Psoas muscle (tissue), 8 donors: ENCODE data around the gene TMEM248. TPM values are rescaled to one million over a fixed set of nuclear protein-coding genes. Genes with fewer than 3 reads are reported as not detected.

Source experiments
- ATAC-seq, 4 donors: fragments of 200-7000 bp; cut with Tn5 transposase; one replicate each; pipeline ENCODE4 v1.9.1; 2020; ENCODE audit warnings: moderate library complexity in 3 of 4, mild to moderate bottlenecking in 2 of 4
- DNase-seq, 2 donors: peaks; one replicate each; pipeline ENCODE4 v3.0.0-alpha.2; 2020
- H3K27ac ChIP-seq: fragments of 200-600 bp; one replicate; pipeline ENCODE4 v1.8.0; 2022
- H3K27me3 ChIP-seq, 3 donors: fragments of 200-600 bp in 1 of 3; one replicate each; pipeline versions ENCODE4 v1.6.1 to v1.8.0; 2013 to 2022; ENCODE audit warnings: low read length in 2 of 3, mild to moderate bottlenecking in 2 of 3, moderate library complexity in 1 of 3; ENCODE audit not compliant: insufficient read depth in 3 of 3
- H3K36me3 ChIP-seq, 2 donors: fragments of 200-600 bp in 1 of 2; one replicate each; pipeline versions ENCODE4 v1.6.1 to v1.8.0; 2013 to 2022; ENCODE audit warnings: low read depth in 1 of 2, mild to moderate bottlenecking in 1 of 2, moderate library complexity in 1 of 2; ENCODE audit not compliant: insufficient read depth in 1 of 2
- H3K4me1 ChIP-seq: fragments of 200-600 bp; one replicate; pipeline ENCODE4 v1.8.0; 2022
- H3K4me3 ChIP-seq: fragments of 200-600 bp; one replicate; pipeline ENCODE4 v1.8.0; 2022; ENCODE audit warnings: mild to moderate bottlenecking
- H3K9me3 ChIP-seq: fragments of 200-600 bp; one replicate; pipeline ENCODE4 v1.8.0; 2022
- WGBS, 3 donors: extraction: QIAGEN DNeasy Blood & Tissue Kit; methylation state at CpG; one replicate each; pipeline versions ENCODE4 v1.1.6 to v1.1.7; 2013; 5-methylcytosine and 5-hydroxymethylcytosine counted together
- intact Hi-C, 2 donors: fragments of 100-400 bp; cut with DNase I; formaldehyde crosslinking; loops; one replicate each; pipeline versions ENCODE4 v1.11.0 to v1.14.2; 2022
- polyA plus RNA-seq, 3 donors: library from polyadenylated mRNA; stranded (reverse); fragments of 200-250 nt; gene quantifications; one replicate each; pipeline ENCODE4 v1.2.3, GENCODE V29; 2013
- total RNA-seq, 4 donors: library from RNA; stranded (reverse); fragmentation: NEBNext Ultra II Directional in 2 of 4; extraction: Animal tissue kit (Norgen Biotek cat#: 25700) in 2 of 4; gene quantifications; one replicate each; pipeline versions ENCODE4 v1.2.1 to v1.2.4, GENCODE V29; 2021 to 2023
- TF ChIP-seq, protein P1 (sequence below): fragments of 200-600 bp; IDR thresholded peaks from one replicate; pipeline ENCODE4 v1.8.0; 2022; ENCODE audit warnings: antibody characterized with exemption
- donor health status: healthy with polysubstance abuse.
- donor health status: DM: no; HTN: no; CAD: no; lungs with moderate emphysema.
- donor health status: Bipolar disorder and iron deficiency.
- donor health status: healthy.
- donor health status: DM: yes; HTN: yes; CAD: no.
- donor health status: DM: no; HTN: no; CAD: no.
- donor health status: DM: no; HTN: no; CAD: no.
- donor health status: DM: yes; HTN: yes; CAD: no.

The TMEM248 gene
- total and polyA plus RNA-seq, 7 donors, result 16.0 to 38.6 (median 33.9) TPM

GRCh38 chr7:66937940-66938339 lies 16.9 kb downstream of the TMEM248 start:
- Histone ChIP-seq H3K27me3 (no peaks in the 10 kb centered on the region), H3K27ac (no peak overlapping the region), H3K9me3 (no peaks in the 10 kb centered on the region), H3K36me3 (peaks cover 0 to 20% of the 10 kb centered on the region in 2 donors), H3K4me3 (no peak overlapping the region), H3K4me1 (peaks cover 12% of the 10 kb centered on the region)
- TF ChIP-seq, protein P1, sequence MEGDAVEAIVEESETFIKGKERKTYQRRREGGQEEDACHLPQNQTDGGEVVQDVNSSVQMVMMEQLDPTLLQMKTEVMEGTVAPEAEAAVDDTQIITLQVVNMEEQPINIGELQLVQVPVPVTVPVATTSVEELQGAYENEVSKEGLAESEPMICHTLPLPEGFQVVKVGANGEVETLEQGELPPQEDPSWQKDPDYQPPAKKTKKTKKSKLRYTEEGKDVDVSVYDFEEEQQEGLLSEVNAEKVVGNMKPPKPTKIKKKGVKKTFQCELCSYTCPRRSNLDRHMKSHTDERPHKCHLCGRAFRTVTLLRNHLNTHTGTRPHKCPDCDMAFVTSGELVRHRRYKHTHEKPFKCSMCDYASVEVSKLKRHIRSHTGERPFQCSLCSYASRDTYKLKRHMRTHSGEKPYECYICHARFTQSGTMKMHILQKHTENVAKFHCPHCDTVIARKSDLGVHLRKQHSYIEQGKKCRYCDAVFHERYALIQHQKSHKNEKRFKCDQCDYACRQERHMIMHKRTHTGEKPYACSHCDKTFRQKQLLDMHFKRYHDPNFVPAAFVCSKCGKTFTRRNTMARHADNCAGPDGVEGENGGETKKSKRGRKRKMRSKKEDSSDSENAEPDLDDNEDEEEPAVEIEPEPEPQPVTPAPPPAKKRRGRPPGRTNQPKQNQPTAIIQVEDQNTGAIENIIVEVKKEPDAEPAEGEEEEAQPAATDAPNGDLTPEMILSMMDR, result no peak
- intact Hi-C loops, result no loop called here
- DNase-seq (no peak), ATAC-seq (no peak)
- WGBS, 3 donors, result 96 to 98% (median 97%) methylated on average over 4 of the region's 4 CpGs

GRCh38 chr7:66939325-66939724 lies 18.3 kb downstream of the TMEM248 start:
- TF ChIP-seq, protein P1, result no peak
- H3K36me3 ChIP-seq, result peaks cover 0 to 32% of the 10 kb centered on the region in 2 donors
- WGBS, 3 donors, result 90 to 96% (median 92%) methylated on average over 4 of the region's 4 CpGs
- intact Hi-C loops, result no loop called here
- DNase-seq (no peak), ATAC-seq (no peak)
- H3K27ac ChIP-seq, result no peak overlapping the region
- no peak overlapping the region for H3K4me3 ChIP-seq
- peaks cover 6% of the 10 kb centered on the region for H3K4me1 ChIP-seq
- no peaks in the 10 kb centered on the region for H3K9me3 ChIP-seq
- no peaks in the 10 kb centered on the region for H3K27me3 ChIP-seq

- TF ChIP-seq, protein P1, result no peak
- WGBS, 3 donors, result 69 to 78% (median 73%) methylated on average over 2 of the region's 2 CpGs
- no peaks in the 10 kb centered on the region for H3K4me1 ChIP-seq
- no peak overlapping the region for H3K4me3 ChIP-seq
- no peak for DNase-seq
- H3K27me3 ChIP-seq, result no peaks in the 10 kb centered on the region
- intact Hi-C loops, result no loop called here
- no peaks in the 10 kb centered on the region for H3K9me3 ChIP-seq
- no peak for ATAC-seq
- no peak overlapping the region for H3K27ac ChIP-seq
- H3K36me3 ChIP-seq, result peaks cover 13 to 98% of the 10 kb centered on the region in 2 donors
Observed at GRCh38 chr7:66946545-66946944, 25.5 kb downstream of the TMEM248 start.

DNA sequence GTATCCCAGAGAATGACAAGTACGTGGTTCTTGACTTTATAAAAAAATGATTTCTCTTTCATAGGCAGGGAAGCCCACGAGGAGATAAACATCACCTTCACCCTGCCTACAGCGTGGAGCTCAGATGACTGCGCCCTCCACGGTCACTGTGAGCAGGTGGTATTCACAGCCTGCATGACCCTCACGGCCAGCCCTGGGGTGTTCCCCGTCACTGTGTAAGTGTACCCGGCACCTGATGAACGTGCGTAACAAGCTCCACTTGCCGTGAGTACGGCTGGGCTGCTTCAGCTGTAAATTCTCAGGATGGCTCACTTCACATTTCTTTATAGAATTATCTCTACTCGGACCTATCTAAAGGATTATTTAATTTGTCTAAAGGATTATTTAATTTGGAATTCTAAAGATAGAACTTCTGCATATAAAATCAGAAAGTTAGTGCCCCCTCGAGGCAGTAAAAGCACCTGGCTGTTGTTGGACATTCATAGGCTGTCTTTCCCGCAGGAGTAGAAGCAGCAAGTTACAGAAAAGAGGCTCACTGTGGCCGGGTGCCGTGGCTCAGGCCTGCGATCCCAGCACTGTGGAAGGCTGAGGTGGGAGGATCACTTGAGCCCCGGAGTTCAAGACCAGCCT lies 27.6 kb downstream of the TMEM248 start:
- Histone ChIP-seq H3K27me3 (no peaks in the 10 kb centered on the region), H3K27ac (no peak overlapping the region), H3K9me3 (no peaks in the 10 kb centered on the region), H3K4me3 (no peak overlapping the region), H3K4me1 (no peaks in the 10 kb centered on the region), H3K36me3 (peaks cover 24 to 100% of the 10 kb centered on the region in 2 donors)
- DNase-seq, result no peak
- ATAC-seq, result no peak
- TF ChIP-seq, protein P1, result no peak
- 89 to 91% (median 91%) methylated on average over 19 of the region's 19 CpGs for WGBS, 3 donors
- intact Hi-C loops, result no loop called here

DNA sequence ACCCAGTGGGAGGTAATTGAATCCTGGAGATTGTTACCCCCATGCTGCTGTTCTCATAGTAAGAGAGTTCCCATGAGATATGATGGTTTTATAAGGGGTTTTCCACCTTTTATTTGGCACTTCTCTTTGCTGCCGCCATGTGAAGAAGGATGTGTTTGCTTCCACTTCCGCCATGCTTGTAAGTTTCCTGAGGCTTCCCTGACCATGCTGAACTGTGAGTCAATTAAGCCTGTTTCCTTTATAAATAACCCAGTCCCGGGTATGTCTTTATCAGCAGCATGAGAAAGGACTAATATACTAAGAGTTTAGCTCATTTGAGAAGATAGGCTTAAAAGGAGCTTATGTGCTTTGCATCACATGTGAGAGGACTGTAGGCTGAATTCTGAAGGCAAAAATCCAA lies 29.3 kb downstream of the TMEM248 start:
- intact Hi-C loops, result no loop called here
- no peak for ATAC-seq
- WGBS, 3 donors, result 79 to 81% (median 80%) methylated on average over 3 of the region's 3 CpGs

More for the DNA sequence above, 29.3 kb downstream of the TMEM248 start:
- DNase-seq, result no peak
- H3K9me3 ChIP-seq, result no peaks in the 10 kb centered on the region
- H3K27ac ChIP-seq, result no peak overlapping the region
- peaks cover 26 to 100% of the 10 kb centered on the region in 2 donors for H3K36me3 ChIP-seq
- no peaks in the 10 kb centered on the region for H3K27me3 ChIP-seq
- TF ChIP-seq, protein P1, result no peak
- H3K4me1 ChIP-seq, result no peaks in the 10 kb centered on the region
- no peak overlapping the region for H3K4me3 ChIP-seq
